Sigmoid colon (tissue), 4 donors: ENCODE measurements around the gene TBXA2R.

Experiments
- CTCF ChIP-seq, 4 experiments: fragments of 450-650 bp in 3 of 4; fragments of 200-600 bp in 1 of 4; IDR thresholded peaks; one replicate each; pipeline ENCODE4 v1.5.1; 2016 to 2019; ENCODE audit warnings: antibody characterized with exemption in 4 of 4, mild to moderate bottlenecking in 3 of 4, moderate library complexity in 2 of 4
- POLR2A ChIP-seq, 2 donors: fragments of 450-650 bp; IDR thresholded peaks; one replicate each; pipeline ENCODE4 v1.6.1; 2016; ENCODE audit warnings: antibody characterized with exemption in 2 of 2, mild to moderate bottlenecking in 2 of 2, moderate library complexity in 2 of 2
- POLR2AphosphoS5 ChIP-seq, 4 donors: sonication (generic); formaldehyde crosslinking; IDR thresholded peaks; one replicate each; pipeline ENCODE4 v1.6.1; 2017; ENCODE audit warnings: antibody characterized with exemption in 4 of 4

GRCh38 chr19:3576696-3577443, 29.8 kb downstream of the TBXA2R start:
- TF ChIP-seq POLR2A (IDR thresholded peaks at IDR 0.05): no peak
- TF ChIP-seq POLR2AphosphoS5 (IDR thresholded peaks at IDR 0.05): peak in 3 of 4 donors; percentile 27 to 34 (median 30)
- TF ChIP-seq CTCF (IDR thresholded peaks at IDR 0.05): no peak
